Measurements from ENCODE around the gene KCTD17. TPM values are rescaled to one million over a fixed set of nuclear protein-coding genes. Genes with fewer than 3 reads are reported as not detected.
A peak's percentile ranks its signal among the peaks of the same experiment; 100 is the strongest.
"Not testable (repeated sequence)": the region's sequence is repeated elsewhere in the genome, so short reads cannot be mapped to it uniquely, and the experiment has no call there.

Gene KCTD17
- total RNA-seq, 8 experiments from 2014 or later = 13.9 to 62.2 (median 26.5) TPM

DNA sequence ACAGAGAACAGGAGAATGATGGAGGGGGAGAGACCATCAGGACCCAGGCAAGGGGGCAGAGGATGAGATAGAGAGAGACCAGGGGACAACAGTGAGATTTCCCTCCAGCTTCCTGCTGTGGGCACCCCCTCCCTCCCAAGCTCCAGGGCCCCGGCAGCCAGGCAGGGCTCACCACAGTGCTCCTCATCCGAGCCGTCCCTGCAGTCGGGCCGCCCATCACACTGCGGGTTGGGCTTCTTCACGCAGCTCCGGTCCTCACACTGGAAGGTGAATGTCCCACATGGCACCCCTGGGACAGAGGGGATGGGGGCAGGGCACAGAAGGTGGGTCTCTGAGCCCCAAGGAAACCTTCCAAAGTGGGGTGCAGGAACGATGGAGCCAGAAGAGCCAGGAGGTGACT is 19.2 kb downstream of the KCTD17 start:
- in situ Hi-C loops (cut with MboI; ENCODE audit: low pct_unique_long_range_greater_than_20kb in 2 of 9, low sequenced_read_pairs in 9 of 9, unreplicated experiment in 9 of 9) = no loop called here
- no peak overlapping the region for H3K4me3 ChIP-seq
- H3K4me1 ChIP-seq (replicated peaks in 1 of 2) = peaks cover 0 to 3% of the 10 kb centered on the region in 2 donors
- WGBS, 10 experiments = no CpG with 5 or more reads among the region's 9 CpGs
- no peak for ATAC-seq (replicated peaks in 6 of 8)
- no peak overlapping the region for H3K27ac ChIP-seq

- H3K27ac ChIP-seq; ATAC-seq (replicated peaks in 6 of 8); H3K4me3 ChIP-seq; in situ Hi-C loops (cut with MboI; ENCODE audit: low pct_unique_long_range_greater_than_20kb in 2 of 9, low sequenced_read_pairs in 9 of 9, unreplicated experiment in 9 of 9); H3K4me1 ChIP-seq (replicated peaks in 1 of 2): not testable (repeated sequence)
- 61 to 100% (median 80%) methylated on average over 1 to 5 of the region's 5 CpGs for WGBS, 10 experiments
Observed at GRCh38 chr22:37071850-37072592, 20.5 kb downstream of the KCTD17 start.

- in situ Hi-C loops (cut with MboI; ENCODE audit: low pct_unique_long_range_greater_than_20kb in 2 of 9, low sequenced_read_pairs in 9 of 9, unreplicated experiment in 9 of 9) = no loop called here
- H3K4me1 ChIP-seq (replicated peaks in 1 of 2) = peaks cover 0 to 3% of the 10 kb centered on the region in 2 donors
- no peak for ATAC-seq (replicated peaks in 6 of 8)
- 59 to 100% (median 84%) methylated on average over 1 to 8 of the region's 8 CpGs; no CpG with 5 or more reads in 1 of the 10 experiments for WGBS, 10 experiments
- H3K4me3 ChIP-seq = no peak overlapping the region
- no peak overlapping the region for H3K27ac ChIP-seq
Observed at GRCh38 chr22:37072673-37073072, 21.1 kb downstream of the KCTD17 start.

DNA sequence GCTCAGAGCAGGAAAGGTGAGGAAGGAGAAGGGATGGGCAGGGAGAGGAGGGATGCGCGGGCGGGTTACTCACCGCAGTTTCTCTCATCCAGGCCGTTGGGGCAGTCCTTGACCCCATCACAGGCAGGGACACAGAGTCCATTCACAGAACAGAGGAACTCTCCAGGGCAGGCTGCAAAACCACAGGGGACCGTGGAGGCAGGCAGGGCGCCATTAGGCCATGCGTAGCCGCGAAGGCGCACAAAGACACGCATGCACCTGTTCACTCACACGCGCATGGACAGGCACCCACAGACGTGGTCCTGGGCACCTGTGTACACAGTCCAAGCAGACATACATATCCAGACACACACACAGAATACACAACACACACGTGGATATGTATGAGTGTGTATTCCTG is 23.0 kb downstream of the KCTD17 start:
- Histone ChIP-seq H3K4me3 (no peak overlapping the region), H3K27ac (no peak overlapping the region), H3K4me1 (replicated peaks in 1 of 2) (no peaks in the 10 kb centered on the region)
- ATAC-seq (replicated peaks in 6 of 8) = peak in 5 of 8 experiments; percentile 5 to 27 (median 15)
- in situ Hi-C loops (cut with MboI; ENCODE audit: low pct_unique_long_range_greater_than_20kb in 2 of 9, low sequenced_read_pairs in 9 of 9, unreplicated experiment in 9 of 9) = no loop called here
- whole genome bisulfite sequencing, 10 experiments = 70 to 80% methylated on average over 2 of the region's 16 CpGs; no CpG with 5 or more reads in 8 of the 10 experiments

DNA sequence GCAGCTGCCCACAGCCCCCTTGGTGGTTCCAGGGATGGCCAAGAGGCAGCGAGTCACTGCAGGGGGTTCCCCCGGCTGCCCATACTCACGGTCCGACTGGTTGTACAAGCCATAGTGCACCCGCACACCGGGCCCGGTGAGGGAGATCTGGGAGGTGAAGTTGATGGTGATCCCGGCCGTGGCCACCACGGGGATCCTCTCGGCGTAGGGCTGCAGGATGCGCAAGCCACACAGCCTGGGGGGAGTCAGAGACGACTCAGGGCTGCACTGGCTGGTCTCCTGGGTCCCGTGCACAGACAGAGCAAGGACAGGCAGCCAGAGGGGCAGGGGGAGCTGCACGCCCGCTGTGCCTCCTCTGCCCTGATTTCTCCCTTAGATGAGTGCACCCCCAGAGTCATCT is 23.5 kb downstream of the KCTD17 start:
- in situ Hi-C loops (cut with MboI; ENCODE audit: low pct_unique_long_range_greater_than_20kb in 2 of 9, low sequenced_read_pairs in 9 of 9, unreplicated experiment in 9 of 9) = no loop called here
- Histone ChIP-seq H3K27ac (no peak overlapping the region), H3K4me3 (no peak overlapping the region), H3K4me1 (replicated peaks in 1 of 2) (no peaks in the 10 kb centered on the region)
- 30 to 76% (median 51%) methylated on average over 2 to 6 of the region's 17 CpGs; no CpG with 5 or more reads in 7 of the 10 experiments for WGBS, 10 experiments
- peak in 2 of 8 experiments; percentile 7 to 11 for ATAC-seq (replicated peaks in 6 of 8)

DNA sequence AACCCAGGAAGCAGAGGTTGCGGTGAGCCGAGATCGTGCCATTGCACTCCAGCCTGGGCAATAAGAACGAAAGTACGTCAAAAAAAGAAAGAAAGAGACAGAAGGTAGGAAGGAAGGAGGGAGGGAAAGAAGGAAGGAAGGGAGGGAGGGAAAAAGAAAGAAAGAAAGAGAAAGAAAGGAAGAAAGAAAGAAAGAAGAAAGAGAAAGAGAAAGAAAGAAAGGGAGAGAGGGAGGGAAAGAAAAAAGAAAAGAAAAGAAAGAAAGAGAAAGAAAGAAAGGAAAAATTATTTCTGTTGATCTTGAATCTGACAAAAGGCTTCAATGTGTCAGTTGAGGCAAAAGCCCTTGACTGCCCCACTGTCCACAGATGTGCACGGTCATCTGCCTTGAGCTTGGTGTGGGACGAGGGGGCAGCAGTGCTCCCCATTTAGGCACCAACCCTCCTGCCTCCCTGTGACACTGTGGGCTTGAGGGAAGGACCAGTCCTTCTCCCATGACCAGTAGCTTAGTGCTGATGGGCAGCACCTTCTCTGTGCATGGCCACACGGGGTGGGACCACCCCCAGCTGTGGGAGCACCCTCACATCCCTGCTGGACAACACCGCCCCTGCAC is 24.4 kb downstream of the KCTD17 start:
- in situ Hi-C loops (cut with MboI; ENCODE audit: low pct_unique_long_range_greater_than_20kb in 2 of 9, low sequenced_read_pairs in 9 of 9, unreplicated experiment in 9 of 9) = no loop called here
- no peak for ATAC-seq (replicated peaks in 6 of 8)
- WGBS, 10 experiments = 49 to 90% (median 74%) methylated on average over 2 to 7 of the region's 9 CpGs; no CpG with 5 or more reads in 2 of the 10 experiments
- Histone ChIP-seq H3K27ac (no peak overlapping the region), H3K4me1 (replicated peaks in 1 of 2) (no peaks in the 10 kb centered on the region), H3K4me3 (no peak overlapping the region)

GRCh38 chr22:37077802-37078448 is 26.4 kb downstream of the KCTD17 start:
- 0 to 80% (median 42%) methylated on average over 1 to 6 of the region's 15 CpGs; no CpG with 5 or more reads in 4 of the 10 experiments for WGBS, 10 experiments
- in situ Hi-C loops (cut with MboI; ENCODE audit: low pct_unique_long_range_greater_than_20kb in 2 of 9, low sequenced_read_pairs in 9 of 9, unreplicated experiment in 9 of 9) = no loop called here
- peak in 4 of 8 experiments; percentile 20 to 83 (median 69) for ATAC-seq (replicated peaks in 6 of 8)
- H3K4me1 ChIP-seq (replicated peaks in 1 of 2) = no peaks in the 10 kb centered on the region
- H3K4me3 ChIP-seq = no peak overlapping the region
- H3K27ac ChIP-seq = no peak overlapping the region

GRCh38 chr22:37079158-37079557 is 27.6 kb downstream of the KCTD17 start:
- ATAC-seq (replicated peaks in 6 of 8) = no peak
- in situ Hi-C loops (cut with MboI; ENCODE audit: low pct_unique_long_range_greater_than_20kb in 2 of 9, low sequenced_read_pairs in 9 of 9, unreplicated experiment in 9 of 9) = no loop called here
- Histone ChIP-seq H3K4me3 (no peak overlapping the region), H3K27ac (no peak overlapping the region), H3K4me1 (replicated peaks in 1 of 2) (no peaks in the 10 kb centered on the region)
- 0 to 80% (median 57%) methylated on average over 1 to 3 of the region's 5 CpGs; no CpG with 5 or more reads in 5 of the 10 experiments for WGBS, 10 experiments

DNA sequence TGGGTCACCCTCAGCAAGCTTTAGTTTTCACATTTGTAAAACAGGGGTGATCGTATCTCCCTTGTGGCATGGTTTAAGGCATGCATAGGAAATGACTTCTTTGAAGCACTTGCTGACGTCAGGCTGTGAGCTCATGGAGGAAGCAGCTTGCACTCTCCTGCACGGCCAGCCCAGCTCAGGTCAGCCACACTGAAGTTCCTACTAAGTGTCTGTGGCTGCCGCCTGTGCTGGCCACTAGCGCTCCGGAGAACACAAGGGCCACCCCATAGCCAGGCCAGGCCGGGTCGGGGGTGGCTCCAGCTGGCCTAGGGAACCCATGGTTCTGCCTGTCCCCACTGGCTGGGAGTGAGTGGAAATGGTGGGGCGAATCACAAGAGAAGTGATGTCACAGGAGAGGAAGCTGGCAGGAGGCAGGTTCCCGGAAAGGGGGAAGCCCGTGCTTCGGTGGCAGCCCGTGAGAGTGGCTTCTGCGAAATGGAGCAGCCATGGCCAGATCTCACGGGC is 28.2 kb downstream of the KCTD17 start:
- WGBS, 10 experiments = 42 to 100% (median 55%) methylated on average over 2 to 9 of the region's 15 CpGs; no CpG with 5 or more reads in 3 of the 10 experiments
- no peaks in the 10 kb centered on the region for H3K4me1 ChIP-seq (replicated peaks in 1 of 2)

DNA sequence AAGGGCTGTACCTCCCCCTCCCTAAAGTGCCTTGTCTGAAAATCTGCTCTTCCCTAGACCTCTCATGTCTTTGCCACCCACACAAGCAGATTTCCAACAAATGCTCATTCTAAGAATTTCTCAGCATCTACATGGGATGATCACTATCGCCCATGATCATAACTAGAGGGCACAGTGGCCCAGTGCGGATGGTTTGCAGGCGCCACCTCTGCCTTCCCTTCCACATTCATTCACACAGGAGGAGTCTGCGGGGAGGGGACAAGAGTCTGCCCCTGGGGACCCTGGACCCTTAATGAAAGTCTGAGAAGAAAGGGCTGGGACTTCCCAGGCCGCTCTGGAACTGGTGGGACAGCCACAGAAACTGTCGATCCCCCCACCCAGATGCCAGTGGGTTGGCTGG is 28.9 kb downstream of the KCTD17 start:
- WGBS, 10 experiments = 77 to 100% (median 83%) methylated on average over 1 to 4 of the region's 6 CpGs; no CpG with 5 or more reads in 7 of the 10 experiments
- in situ Hi-C loops (cut with MboI; ENCODE audit: low pct_unique_long_range_greater_than_20kb in 2 of 9, low sequenced_read_pairs in 9 of 9, unreplicated experiment in 9 of 9) = no loop called here
- no peak overlapping the region for H3K27ac ChIP-seq
- no peak for ATAC-seq (replicated peaks in 6 of 8)
- no peaks in the 10 kb centered on the region for H3K4me1 ChIP-seq (replicated peaks in 1 of 2)
- H3K4me3 ChIP-seq = no peak overlapping the region

More for the DNA sequence above, 28.2 kb downstream of the KCTD17 start:
- Histone ChIP-seq H3K4me3 (no peak overlapping the region), H3K27ac (no peak overlapping the region)
- in situ Hi-C loops (cut with MboI; ENCODE audit: low pct_unique_long_range_greater_than_20kb in 2 of 9, low sequenced_read_pairs in 9 of 9, unreplicated experiment in 9 of 9) = no loop called here
- ATAC-seq (replicated peaks in 6 of 8) = peak; percentile 38 to 81 (median 68)

- Histone ChIP-seq H3K27ac (no peak overlapping the region), H3K4me1 (replicated peaks in 1 of 2) (no peaks in the 10 kb centered on the region), H3K4me3 (no peak overlapping the region)
- WGBS, 10 experiments = 26 to 100% (median 75%) methylated on average over 1 to 9 of the region's 12 CpGs; no CpG with 5 or more reads in 2 of the 10 experiments
- in situ Hi-C loops (cut with MboI; ENCODE audit: low pct_unique_long_range_greater_than_20kb in 2 of 9, low sequenced_read_pairs in 9 of 9, unreplicated experiment in 9 of 9) = no loop called here
- ATAC-seq (replicated peaks in 6 of 8) = no peak
Observed at GRCh38 chr22:37080838-37081237, 29.3 kb downstream of the KCTD17 start.

GRCh38 chr22:37082251-37082873 is 30.8 kb downstream of the KCTD17 start:
- no peak overlapping the region for H3K27ac ChIP-seq
- 54 to 82% (median 70%) methylated on average over 1 to 5 of the region's 10 CpGs; no CpG with 5 or more reads in 6 of the 10 experiments for WGBS, 10 experiments
- H3K4me1 ChIP-seq (replicated peaks in 1 of 2) = no peaks in the 10 kb centered on the region
- ATAC-seq (replicated peaks in 6 of 8) = peak in 5 of 8 experiments; percentile 27 to 76 (median 56)
- in situ Hi-C loops (cut with MboI; ENCODE audit: low pct_unique_long_range_greater_than_20kb in 2 of 9, low sequenced_read_pairs in 9 of 9, unreplicated experiment in 9 of 9) = no loop called here
- H3K4me3 ChIP-seq = no peak overlapping the region
